NCI-H2029 treated with DMSO at 0.1 percent for 48 hours (cell line): ENCODE results near the gene LPCAT4.

Source experiments
- DNase-seq: peaks from one replicate; lab custom pipeline; 2025; lab: John Stamatoyannopoulos, UW

The LPCAT4 gene

GRCh38 chr15:34336991-34337556 lies 29.9 kb downstream of the LPCAT4 start:
- DNase-seq: no peak

- DNase-seq: no peak
Observed at GRCh38 chr15:34336231-34336990, 30.6 kb downstream of the LPCAT4 start.

- no peak for DNase-seq
Observed at GRCh38 chr15:34335176-34336032, 31.6 kb downstream of the LPCAT4 start.

GRCh38 chr15:34334672-34335071 lies 32.3 kb downstream of the LPCAT4 start:
- DNase-seq: no peak

GRCh38 chr15:34332553-34333120 lies 34.4 kb downstream of the LPCAT4 start:
- no peak for DNase-seq

- DNase-seq: no peak
Observed at GRCh38 chr15:34331809-34332208, 35.2 kb downstream of the LPCAT4 start.

- DNase-seq: no peak
Observed at GRCh38 chr15:34330279-34330678, 36.7 kb downstream of the LPCAT4 start.

GRCh38 chr15:34329006-34329405 lies 38.0 kb downstream of the LPCAT4 start:
- no peak for DNase-seq

GRCh38 chr15:34327906-34328305 lies 39.1 kb downstream of the LPCAT4 start:
- DNase-seq: no peak

GRCh38 chr15:34325368-34325767 lies 41.6 kb downstream of the LPCAT4 start:
- no peak for DNase-seq

- DNase-seq: no peak
Observed at GRCh38 chr15:34324933-34325332, 42.1 kb downstream of the LPCAT4 start.

- DNase-seq: no peak
Observed at GRCh38 chr15:34323217-34323616, 43.8 kb downstream of the LPCAT4 start.

GRCh38 chr15:34318277-34319079 lies 48.5 kb downstream of the LPCAT4 start:
- DNase-seq: peak; percentile 16

GRCh38 chr15:34314491-34315490 lies 52.2 kb downstream of the LPCAT4 start:
- DNase-seq: no peak

GRCh38 chr15:34311563-34311962 lies 55.4 kb downstream of the LPCAT4 start:
- no peak for DNase-seq
